GM18519 (cell line): ENCODE measurements around the gene STARD5.

Experiments
- ATAC-seq: cut with Tn5 transposase; IDR thresholded peaks from one replicate; pipeline ENCODE4 v1.9.1; 2021; ENCODE audit warnings: mild to moderate bottlenecking, moderate library complexity; ENCODE audit not compliant: unreplicated experiment, low FRiP score

Gene STARD5

DNA sequence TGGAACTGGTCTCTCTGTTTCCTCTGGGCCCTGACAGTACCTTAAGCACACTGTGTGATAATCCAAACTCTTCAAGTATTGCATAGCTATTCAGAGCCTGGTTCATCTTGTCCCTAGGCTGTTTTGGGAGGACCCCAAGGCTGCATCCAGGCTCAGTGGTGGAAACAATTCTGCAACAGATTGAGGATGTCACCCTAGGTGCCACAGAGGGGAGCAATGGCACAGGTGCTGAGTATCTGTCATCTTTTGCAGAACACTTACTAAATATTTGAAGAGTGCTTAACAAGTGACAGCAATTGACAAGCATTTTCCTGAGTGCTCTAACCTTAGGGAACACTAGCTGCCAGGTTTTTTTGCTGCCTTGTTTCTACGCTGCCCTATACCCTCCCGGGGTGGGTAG is 27.8 kb downstream of the STARD5 start:
- no peak for ATAC-seq

- no peak for ATAC-seq
These were observed 28.3 kb downstream of the STARD5 start for GRCh38 chr15:81295486-81296121.

DNA sequence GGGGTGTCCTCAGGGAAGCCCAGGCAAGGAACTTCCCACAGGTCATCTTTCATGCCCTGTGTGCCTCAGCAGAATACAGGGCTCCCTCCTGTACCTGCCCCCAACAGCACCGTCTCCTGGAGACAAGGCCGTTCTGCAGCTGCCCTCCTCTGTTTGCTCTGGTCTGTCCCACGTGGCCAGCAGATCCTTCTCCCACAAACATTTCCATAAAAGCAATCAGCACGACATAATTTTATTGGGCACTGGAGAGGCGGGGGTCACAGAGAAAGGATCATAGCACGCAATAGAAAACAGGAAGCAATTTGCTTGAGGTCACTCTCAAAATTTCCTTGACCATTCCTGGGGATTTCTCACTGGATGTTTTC is 29.4 kb downstream of the STARD5 start:
- ATAC-seq: no peak

- peak; percentile 64 for ATAC-seq
These were observed 30.0 kb downstream of the STARD5 start for GRCh38 chr15:81293728-81294515.

DNA sequence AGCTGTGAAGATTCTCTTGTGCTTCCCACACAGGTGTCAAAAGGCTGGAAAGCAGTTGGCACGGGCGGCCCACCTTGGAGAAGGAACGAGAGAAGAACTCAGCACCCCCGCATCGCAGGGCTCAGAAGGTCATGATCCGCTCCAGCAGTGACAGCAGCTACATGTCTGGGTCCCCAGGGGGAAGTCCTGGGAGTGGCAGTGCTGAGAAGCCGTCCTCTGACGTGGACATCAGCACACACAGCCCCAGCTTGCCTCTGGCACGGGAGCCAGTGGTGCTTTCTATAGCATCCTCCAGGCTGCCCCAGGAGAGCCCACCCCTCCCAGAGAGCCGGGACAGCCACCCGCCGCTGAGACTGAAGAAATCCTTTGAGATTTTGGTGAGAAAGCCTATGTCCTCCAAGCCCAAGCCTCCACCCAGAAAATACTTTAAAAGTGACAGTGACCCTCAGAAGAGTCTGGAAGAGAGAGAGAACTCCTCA is 31.4 kb downstream of the STARD5 start:
- peak; percentile 32 for ATAC-seq

DNA sequence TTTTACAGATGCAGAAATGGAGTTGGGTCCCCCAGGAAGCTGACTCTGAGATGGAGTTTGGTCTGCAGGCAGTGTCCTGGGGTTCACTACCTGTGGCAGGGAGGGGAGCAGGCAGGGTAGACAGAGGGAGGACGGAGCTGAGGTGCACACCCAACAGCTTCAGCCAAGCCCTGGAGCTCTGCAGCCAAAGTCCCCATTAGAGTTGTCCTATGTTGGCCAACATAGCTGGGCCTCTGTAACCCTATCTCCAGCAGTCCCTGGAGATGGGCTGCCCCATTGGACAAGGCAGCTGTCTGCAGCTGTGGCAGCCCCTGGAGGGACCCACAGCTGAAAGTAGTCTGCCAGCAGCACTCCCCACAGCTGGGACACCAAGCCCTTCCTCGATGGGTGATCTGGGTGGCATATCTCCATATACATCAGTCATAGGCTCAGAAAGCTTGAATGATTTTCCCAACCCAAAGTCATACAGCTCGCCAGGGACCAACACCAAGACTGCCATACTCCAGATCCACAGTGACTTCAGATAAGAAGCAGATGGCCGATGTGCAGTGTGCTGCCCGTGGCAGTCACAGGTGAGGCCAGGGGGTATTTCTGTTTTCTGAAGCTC is 31.9 kb downstream of the STARD5 start:
- no peak for ATAC-seq

DNA sequence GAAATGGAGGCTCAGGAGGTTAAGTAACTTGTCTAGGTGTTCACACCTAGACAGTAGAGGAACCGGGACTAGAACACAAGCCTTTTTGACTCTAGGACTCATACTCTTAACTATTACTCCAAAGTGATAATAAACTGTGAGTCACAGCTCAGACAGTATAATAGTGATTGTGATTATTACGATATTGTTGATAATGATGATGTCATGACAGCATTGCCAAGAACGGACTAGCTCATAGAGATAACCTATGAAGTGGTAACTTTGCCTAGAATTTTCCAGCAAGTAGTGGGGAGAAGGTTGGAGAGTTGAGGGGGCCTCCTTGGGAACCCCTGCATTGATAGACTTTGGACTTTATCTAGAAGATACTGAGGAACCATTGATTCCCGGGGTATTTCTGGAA is 34.0 kb downstream of the STARD5 start:
- no peak for ATAC-seq

DNA sequence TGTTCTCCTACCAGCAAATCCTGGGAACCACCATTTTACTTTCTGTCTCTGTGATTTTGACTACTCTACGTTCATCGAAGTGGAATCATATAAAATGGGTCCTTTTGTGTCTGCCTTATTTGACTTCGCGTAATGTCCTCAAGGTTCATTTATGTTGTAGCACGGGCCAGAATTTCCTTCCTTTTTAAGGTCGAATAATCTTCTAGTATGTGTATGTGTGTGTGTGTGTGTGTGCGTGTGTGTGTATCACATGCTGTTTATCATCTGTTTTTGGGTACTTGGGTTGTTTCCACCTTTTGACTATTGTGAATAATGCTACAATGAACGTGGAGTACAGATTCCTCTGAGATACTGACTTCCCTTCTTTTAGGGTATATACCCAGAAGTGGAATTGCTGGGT is 35.3 kb downstream of the STARD5 start:
- ATAC-seq: no peak

DNA sequence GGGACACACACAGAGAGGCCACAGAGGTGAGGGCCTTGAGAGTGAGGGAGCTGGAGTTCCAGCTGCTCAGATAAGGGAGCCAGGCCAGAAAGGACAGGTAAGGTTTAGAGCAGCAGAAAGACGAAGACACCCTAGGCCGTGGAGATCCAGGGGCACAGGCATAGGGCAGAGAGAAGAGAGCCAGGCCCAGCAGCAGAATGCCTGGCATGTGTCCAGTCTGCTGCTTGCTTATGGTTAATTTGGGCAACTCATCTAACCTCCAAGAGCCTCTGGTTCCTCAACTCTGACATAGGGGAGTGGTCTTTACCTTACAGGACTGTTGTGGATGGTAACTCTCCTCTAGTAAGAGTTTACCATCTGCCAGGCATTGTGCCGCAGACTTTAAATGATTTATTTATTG is 35.9 kb downstream of the STARD5 start:
- ATAC-seq: no peak

DNA sequence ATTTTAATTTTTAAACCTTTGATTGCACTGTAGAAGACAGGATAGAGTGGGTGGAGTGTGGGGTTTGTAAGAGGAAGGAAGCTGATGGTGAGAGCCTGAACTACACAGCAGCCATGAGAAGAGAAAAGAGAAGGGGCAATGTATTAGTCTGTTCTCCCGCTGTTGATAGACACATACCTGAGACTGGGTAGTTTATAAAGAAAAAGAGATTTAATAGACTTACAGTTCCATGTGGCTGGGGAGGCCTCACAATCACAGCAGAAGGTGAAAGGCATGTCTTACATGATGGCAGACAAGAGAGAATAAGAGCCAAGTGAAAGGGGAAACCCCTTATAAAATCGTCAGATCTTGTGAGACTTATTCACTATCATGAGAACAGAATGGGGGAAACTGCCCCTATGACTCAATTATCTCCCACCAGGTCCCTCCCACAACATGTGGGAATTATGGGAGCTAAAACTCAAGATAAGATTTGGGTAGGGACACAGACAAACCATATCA is 37.3 kb downstream of the STARD5 start:
- ATAC-seq: peak; percentile 36

- no peak for ATAC-seq
These were observed 38.5 kb downstream of the STARD5 start for GRCh38 chr15:81285461-81285860.

DNA sequence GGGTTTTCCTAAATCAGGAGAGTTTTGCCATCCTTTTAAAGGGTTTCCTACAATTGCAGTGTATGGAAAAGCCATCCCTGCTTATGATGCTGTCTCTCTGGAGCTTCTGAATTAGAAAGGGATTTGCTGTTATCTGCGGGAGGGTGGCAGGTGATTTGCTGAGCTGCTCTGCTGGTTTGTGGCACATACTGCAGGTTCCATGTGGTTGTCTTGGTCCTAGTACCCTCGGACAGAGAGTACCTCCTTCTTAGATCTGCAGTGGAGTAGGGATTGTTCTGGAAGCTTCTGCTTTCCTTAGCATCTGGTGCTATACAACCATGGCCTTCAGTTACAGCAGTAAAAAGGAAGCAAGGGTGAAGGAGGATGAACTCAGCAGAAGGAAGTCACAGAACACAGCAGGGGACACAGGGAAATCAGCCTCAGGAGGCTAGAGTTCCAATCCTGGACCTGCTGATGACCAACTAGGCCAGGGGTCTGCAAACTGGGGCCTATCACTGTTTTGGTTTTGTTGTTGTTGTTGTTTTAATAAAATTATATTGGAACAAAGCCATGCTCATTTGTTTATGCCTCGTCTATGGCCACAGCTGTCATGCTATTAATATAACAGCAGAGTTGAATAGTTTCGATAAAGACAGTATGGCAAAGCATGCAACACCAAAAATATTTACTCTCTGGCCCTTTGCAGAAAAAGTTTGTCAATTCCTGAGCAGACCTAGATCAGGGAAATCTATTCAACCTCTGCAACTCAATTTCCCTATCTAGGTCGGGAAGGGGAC is 39.5 kb downstream of the STARD5 start:
- ATAC-seq: no peak

DNA sequence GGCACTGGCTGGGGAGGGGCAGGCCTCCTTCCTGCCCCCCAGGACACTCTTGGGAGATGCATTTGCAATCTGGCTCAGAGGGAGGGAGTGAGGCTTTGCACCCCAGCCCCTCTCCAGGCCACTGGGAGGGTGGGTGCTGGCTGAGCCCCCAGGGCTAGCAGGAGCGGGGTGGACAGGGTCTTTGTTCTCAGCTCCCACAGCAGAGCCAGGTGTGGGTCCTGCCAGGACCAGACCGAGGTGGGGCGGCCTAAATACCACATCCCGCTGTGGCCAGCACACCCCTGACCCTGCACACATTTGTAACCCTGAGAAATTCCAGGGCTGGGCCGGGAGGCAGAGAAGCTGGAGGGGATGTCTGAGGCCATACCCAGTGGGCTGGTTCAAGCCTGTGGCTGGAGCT is 41.0 kb downstream of the STARD5 start:
- ATAC-seq: no peak

DNA sequence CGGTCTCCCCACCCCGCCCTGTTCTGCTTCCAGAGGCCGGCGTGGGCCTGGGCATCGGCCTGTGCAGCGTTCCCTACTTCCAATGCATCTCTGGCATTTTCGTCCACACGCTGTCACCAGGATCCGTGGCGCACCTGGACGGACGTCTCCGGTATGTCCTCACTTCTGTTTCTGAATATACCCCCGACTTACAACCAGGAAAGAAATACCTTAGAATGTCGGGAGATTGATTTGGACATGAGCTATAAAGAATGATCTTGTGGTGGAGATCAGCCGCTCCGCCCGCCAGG is 41.4 kb downstream of the STARD5 start:
- ATAC-seq: no peak

DNA sequence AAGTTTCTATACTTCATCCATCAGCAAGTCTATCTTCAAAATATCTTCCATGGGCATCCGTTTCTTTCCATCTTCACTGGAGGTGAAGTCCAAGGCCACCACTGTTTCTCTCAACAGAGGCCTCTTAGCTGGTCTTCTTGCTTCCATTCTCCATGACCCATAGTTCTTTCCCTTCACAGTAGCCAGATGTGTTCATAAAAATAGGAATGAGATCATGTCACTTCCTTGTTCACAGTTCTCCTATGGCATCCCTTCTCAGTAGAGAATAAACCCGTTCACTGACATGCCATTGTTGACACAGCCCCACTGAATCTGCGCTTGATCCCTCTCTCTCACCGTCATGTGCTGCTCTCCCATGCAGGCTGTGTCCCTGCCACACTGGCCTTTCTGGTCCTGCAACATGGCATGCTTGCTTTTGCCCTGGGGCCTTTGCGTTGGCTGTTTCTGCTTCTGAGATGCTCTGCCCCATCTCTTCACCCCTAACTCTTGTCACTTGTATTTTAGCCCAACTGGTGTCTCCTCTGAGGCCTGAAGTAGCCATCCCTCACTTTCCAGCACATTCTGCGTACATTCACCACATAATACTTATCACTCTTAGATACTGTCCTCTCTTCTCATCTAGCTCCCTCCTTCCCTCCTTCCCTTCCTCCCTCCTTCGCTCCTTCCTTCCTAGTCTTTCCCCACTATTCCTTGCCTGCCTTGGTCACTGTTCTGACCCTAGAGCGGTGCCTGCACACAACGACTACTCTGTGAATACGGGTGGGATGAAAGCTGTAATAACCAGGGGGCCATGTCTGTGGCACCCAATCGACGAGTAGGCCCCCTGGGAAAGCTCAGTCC is 42.0 kb downstream of the STARD5 start:
- no peak for ATAC-seq

- ATAC-seq: no peak
These were observed 42.5 kb downstream of the STARD5 start for GRCh38 chr15:81281456-81281735.

DNA sequence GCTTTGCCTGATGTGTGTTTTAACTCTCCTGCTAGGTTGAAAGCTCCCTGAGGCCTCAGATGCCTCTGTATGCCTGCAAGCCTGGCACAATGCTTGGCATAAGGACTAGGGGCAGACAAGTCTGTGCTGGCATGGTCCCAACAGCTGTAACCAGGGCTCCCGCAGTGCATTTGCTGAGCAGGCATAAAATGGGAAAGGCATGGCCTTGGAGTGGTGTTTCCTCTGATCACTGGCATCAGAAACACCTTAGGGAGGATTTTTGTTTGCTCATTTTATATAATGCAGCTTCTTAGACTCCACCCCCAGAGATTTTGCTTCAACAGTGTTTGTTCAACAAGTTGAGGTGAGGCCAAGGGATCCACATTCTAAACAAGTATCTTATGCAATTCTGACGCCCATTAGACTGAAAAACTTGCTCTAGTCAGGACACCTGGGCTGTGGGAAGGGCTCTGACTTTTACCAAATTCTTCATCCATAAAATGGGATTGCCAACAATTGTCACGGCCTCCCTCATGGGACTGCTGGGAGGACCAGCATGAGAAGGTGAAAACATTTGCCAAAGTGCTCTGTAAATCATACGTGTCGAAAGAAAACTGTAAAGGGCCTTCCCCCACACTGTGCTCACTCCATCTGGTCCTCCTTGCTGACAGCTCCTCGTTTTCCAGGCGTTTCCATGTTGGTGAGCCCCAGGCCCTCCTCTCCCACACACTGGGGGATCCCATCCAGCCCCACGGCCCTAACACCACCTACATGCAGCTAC is 43.1 kb downstream of the STARD5 start:
- ATAC-seq: no peak

DNA sequence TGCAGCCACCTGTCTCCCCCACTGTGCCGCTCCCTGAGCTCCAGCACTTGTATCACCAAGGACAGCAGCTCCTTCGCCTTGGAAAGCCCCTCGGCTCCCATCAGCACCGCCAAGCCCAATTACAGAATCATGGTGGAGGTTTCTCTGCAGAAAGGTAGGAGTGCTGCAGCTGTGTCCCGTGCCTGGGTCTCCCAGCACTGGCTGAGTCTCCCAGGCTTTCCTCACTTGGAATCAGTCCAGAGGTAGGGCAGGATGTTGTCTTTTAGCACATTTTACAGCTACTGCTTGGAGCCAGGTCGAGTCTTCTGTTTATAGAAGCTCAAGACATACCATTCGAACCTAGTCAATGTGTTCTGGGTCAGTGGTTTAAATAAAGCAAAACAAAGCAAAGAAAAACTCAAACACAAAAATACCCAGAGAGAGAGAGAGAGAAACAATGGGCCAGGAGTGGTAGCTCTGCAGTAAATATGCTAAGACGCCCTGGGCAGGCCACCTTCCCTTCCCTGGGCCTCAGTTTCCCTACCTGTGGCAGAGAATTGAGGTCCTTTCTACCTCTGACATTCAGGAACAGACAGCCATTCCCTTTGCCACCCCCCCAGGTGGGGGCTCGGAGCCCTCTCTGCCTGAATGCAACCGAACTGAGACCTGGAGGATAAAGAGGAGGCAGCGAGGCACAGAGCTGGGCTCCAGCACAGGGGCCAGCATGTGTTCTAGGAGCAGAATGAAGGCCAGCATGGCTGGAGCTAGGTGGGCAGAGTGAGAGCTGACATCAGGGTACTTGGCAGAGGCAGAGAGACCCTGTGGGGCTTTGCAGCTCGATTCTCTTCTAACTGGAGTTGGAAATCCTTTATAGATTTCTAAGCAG is 44.1 kb downstream of the STARD5 start:
- ATAC-seq: no peak
